ENCODE measurements around the gene PRKG1. TPM values are rescaled to one million over a fixed set of nuclear protein-coding genes. Genes with fewer than 3 reads are reported as not detected.

The PRKG1 gene
- total RNA-seq, result 1 to 10 TPM; 1.1 to 2.0 (median 1.3) TPM
- long read RNA-seq, result 0 reads

GRCh38 chr10:51074238-51075028 is at the start of gene PRKG1:
PRKG1 (plus strand) TSS chr10:51074487.
- DNase-seq (peak; percentile 68 to 72 (median 68)), ATAC-seq (peak; percentile 91 to 94 (median 92))
- TF ChIP-seq CTCF (IDR thresholded peaks at IDR 0.05) (no peak), POLR2A (IDR thresholded peaks at IDR 0.05) (no peak)
- H3K27me3 ChIP-seq, result peaks cover 3 to 11% of the 10 kb centered on the region in 2 donors
- peak within 1 kb of the TSS; percentile 39 to 48 (median 43) for H3K4me3 ChIP-seq
- intact Hi-C loops (cut with DNase I), result no loop called here
- H3K27ac ChIP-seq, result peak within 1 kb of the TSS in 2 of 3 donors; percentile 6 to 18
- 2% methylated on average over 21 of the region's 59 CpGs for WGBS (ENCODE audit: insufficient coverage, low coverage, low lambda C conversion rate, missing lambda C conversion rate)
- H3K36me3 ChIP-seq, result no peaks in the 10 kb centered on the region
- peaks cover 0 to 7% (median 2%) of the 10 kb centered on the region in 4 donors for H3K4me1 ChIP-seq
- no peaks in the 10 kb centered on the region for H3K9me3 ChIP-seq

DNA sequence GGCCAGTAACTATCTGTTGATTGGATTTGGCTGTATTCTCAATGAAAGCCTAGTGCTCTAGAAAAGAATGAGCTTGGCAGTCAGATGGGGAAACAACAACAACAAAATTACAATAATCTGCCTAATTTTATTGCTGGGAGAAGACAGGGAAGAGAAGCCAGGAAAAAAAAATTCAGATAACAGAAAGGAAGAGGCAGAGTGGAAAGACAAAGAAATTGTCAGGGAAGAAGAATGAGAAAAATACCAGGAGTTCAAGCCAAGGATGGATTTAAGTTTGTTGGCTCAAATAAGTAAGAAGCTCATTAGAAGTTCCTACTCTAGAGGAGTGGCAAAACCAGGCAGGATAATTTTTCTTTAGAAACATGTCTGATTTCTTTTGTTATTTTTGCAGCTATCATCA is 45.9 kb upstream of the PRKG1 start:
- TF ChIP-seq CTCF (IDR thresholded peaks at IDR 0.05) (no peak), POLR2A (IDR thresholded peaks at IDR 0.05) (no peak)
- no peaks in the 10 kb centered on the region for H3K36me3 ChIP-seq
- DNase-seq (no peak), ATAC-seq (no peak)
- H3K4me3 ChIP-seq, result no peak overlapping the region
- intact Hi-C loops (cut with DNase I), result no loop called here
- H3K27me3 ChIP-seq, result no peaks in the 10 kb centered on the region
- peaks cover 0 to 8% (median under 1%) of the 10 kb centered on the region in 4 donors for H3K4me1 ChIP-seq
- no peak overlapping the region for H3K27ac ChIP-seq
- H3K9me3 ChIP-seq, result no peaks in the 10 kb centered on the region

DNA sequence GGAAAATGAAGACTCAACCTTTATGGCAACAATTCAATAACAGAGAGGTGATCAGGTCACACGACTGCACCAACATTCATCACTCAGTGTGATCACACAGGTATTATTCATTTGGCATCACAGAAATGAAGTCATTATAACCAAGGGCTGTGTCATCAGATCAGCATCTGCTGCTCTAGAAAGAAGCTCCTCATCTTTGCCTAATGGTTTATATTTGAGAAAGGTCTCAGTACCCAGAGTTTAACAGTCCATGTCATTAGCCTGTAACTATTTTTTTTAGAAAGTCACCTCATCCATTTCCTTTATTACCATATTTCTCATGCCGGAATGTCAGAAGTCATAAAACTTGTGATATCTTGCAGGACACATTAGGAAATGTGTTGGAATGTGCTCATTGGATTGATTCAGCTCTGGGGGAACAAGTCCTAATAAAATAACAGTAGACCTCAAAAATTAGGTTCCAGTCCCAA is 45.1 kb upstream of the PRKG1 start:
- H3K9me3 ChIP-seq, result no peaks in the 10 kb centered on the region
- WGBS (ENCODE audit: insufficient coverage, low coverage, low lambda C conversion rate, missing lambda C conversion rate), result 55% methylated on average over 2 of the region's 2 CpGs
- H3K36me3 ChIP-seq, result no peaks in the 10 kb centered on the region
- intact Hi-C loops (cut with DNase I), result no loop called here
- H3K27me3 ChIP-seq, result no peaks in the 10 kb centered on the region
- DNase-seq (no peak), ATAC-seq (no peak)
- no peak overlapping the region for H3K4me3 ChIP-seq
- H3K27ac ChIP-seq, result no peak overlapping the region
- TF ChIP-seq POLR2A (IDR thresholded peaks at IDR 0.05), result no peak
- no peak for TF ChIP-seq CTCF (IDR thresholded peaks at IDR 0.05)
- H3K4me1 ChIP-seq, result peaks cover 0 to under 1% (median 0%) of the 10 kb centered on the region in 4 donors

DNA sequence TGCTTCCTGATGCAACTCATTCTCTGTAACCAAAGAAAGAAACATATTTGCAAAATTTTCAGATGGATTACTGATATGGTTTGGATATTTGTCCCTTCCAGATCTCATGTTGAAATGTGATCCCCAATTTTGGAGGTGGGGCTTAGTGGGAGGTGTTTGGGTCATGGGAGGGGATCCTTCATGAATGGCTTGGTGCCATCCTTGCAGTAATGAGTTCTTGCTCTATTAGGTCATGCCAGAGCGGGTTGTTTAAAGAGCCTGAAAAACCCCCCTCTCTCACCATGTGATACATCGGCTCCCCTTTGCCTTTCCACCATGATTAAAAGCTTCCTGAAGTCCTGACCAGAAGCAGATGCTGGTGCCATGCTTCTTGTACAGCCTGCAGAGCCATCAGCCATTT is 43.8 kb upstream of the PRKG1 start:
- Histone ChIP-seq H3K27me3 (no peaks in the 10 kb centered on the region), H3K4me3 (no peak overlapping the region), H3K27ac (no peak overlapping the region), H3K4me1 (no peaks in the 10 kb centered on the region), H3K9me3 (no peaks in the 10 kb centered on the region), H3K36me3 (no peaks in the 10 kb centered on the region)
- DNase-seq (no peak), ATAC-seq (no peak)
- intact Hi-C loops (cut with DNase I), result no loop called here
- WGBS (ENCODE audit: insufficient coverage, low coverage, low lambda C conversion rate, missing lambda C conversion rate), result 79% methylated on average over 2 of the region's 2 CpGs
- no peak for TF ChIP-seq CTCF (IDR thresholded peaks at IDR 0.05)
